HG02798 (cell line): ENCODE data around the gene TMC7.

Experiments
- ATAC-seq: cut with Tn5 transposase; IDR thresholded peaks from one replicate; pipeline ENCODE4 v1.9.1; 2021; ENCODE audit warnings: mild to moderate bottlenecking; ENCODE audit not compliant: unreplicated experiment, poor library complexity

TMC7 gene

GRCh38 chr16:19086322-19087199, 102.8 kb downstream of the TMC7 start:
- peak; percentile 92 for ATAC-seq

GRCh38 chr16:19088341-19088916, 104.7 kb downstream of the TMC7 start:
- no peak for ATAC-seq

GRCh38 chr16:19089410-19089955, 105.7 kb downstream of the TMC7 start:
- no peak for ATAC-seq

- no peak for ATAC-seq
These were observed 107.2 kb downstream of the TMC7 start for GRCh38 chr16:19090916-19091315.

GRCh38 chr16:19092653-19093410, 109.1 kb downstream of the TMC7 start:
- ATAC-seq, result no peak

GRCh38 chr16:19093631-19094541, 110.2 kb downstream of the TMC7 start:
- ATAC-seq, result no peak

- ATAC-seq, result no peak
These were observed 111.0 kb downstream of the TMC7 start for GRCh38 chr16:19094542-19095365.

GRCh38 chr16:19095654-19096053, 111.9 kb downstream of the TMC7 start:
- ATAC-seq, result no peak

- ATAC-seq, result no peak
These were observed 114.4 kb downstream of the TMC7 start for GRCh38 chr16:19098173-19098572.

GRCh38 chr16:19102187-19102872, 118.6 kb downstream of the TMC7 start:
- no peak for ATAC-seq

- ATAC-seq, result no peak
These were observed 120.9 kb downstream of the TMC7 start for GRCh38 chr16:19104607-19105006.

GRCh38 chr16:19105131-19105530, 121.4 kb downstream of the TMC7 start:
- ATAC-seq, result no peak

GRCh38 chr16:19105891-19106624, 122.3 kb downstream of the TMC7 start:
- no peak for ATAC-seq

- ATAC-seq, result no peak
These were observed 122.9 kb downstream of the TMC7 start for GRCh38 chr16:19106625-19107020.

- ATAC-seq, result no peak
These were observed 124.9 kb downstream of the TMC7 start for GRCh38 chr16:19108409-19109287.

GRCh38 chr16:19109288-19109664, 125.5 kb downstream of the TMC7 start:
- no peak for ATAC-seq
